8988T (cell line): ENCODE data around the gene ACOX3.
"Not testable (repeated sequence)": the region's sequence is repeated elsewhere in the genome, so short reads cannot be mapped to it uniquely, and the experiment has no call there.

ENCODE experiments used
- DNase-seq: peaks from one replicate; pipeline ENCODE4 v3.0.0; 2011

Gene ACOX3

GRCh38 chr4:8370106-8370787 lies 70.3 kb downstream of the ACOX3 start:
- no peak for DNase-seq

DNA sequence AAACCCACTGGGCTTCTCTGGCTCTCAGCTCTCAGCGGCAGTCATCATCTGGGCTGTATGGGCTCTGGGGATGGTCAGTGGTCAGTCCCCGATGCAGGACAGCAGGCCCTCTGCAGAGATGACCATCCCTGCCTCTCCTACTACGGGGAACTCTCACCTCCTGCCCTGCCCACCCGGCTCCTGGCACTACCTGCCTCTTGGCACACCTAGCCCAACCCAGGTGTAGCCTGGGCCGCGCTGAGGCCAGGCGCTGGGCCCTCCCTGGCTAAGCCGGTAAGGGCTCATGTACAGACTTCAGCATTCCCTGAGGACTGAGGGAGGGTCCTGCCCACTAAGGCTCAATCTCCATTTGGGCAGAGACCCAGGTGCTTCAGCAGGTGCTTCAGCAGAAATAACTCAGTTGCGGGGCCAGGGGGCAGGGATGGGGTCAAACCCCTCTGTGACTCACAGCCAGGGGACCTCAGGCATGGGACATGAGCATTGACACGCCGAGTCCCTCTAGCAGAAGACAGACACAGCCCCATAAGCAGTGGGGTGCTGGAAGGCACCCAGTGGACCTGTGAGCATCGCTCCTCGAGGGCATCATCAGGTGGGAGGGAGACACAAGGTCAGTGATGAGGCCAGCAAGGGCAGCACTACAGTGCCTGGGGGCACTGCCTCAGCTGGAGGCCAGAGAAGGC lies 71.0 kb downstream of the ACOX3 start:
- DNase-seq, result no peak

GRCh38 chr4:8368998-8369397 lies 71.5 kb downstream of the ACOX3 start:
- DNase-seq, result no peak

- DNase-seq, result no peak
Measured at GRCh38 chr4:8368061-8368481, 72.5 kb downstream of the ACOX3 start.

GRCh38 chr4:8366601-8367000 lies 73.9 kb downstream of the ACOX3 start:
- DNase-seq, result no peak

GRCh38 chr4:8365951-8366350 lies 74.6 kb downstream of the ACOX3 start:
- no peak for DNase-seq

- DNase-seq, result no peak
Measured at GRCh38 chr4:8365353-8365752, 75.2 kb downstream of the ACOX3 start.

GRCh38 chr4:8364848-8365350 lies 75.6 kb downstream of the ACOX3 start:
- no peak for DNase-seq

- no peak for DNase-seq
Measured at GRCh38 chr4:8364141-8364540, 76.4 kb downstream of the ACOX3 start.

GRCh38 chr4:8362483-8362882 lies 78.0 kb downstream of the ACOX3 start:
- no peak for DNase-seq

DNA sequence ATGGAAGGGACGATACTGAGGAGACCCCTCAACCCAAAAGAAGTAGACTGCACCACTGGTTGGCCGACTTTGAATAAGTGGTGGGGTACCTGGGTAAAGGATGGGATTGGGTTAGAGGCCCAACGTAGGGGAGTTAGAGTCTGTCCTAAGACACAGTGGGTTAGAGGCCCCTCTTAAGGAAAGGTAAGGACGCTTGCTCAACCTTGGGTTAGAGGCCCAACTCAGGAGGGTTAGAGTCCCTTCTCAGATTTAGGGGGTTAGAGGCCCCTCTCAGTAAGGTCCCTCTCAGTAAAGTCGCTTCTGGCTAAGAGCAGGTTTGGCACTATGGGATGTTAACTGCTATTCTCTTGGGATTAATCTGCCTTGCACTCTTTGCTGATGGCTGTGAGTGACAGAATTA lies 81.3 kb downstream of the ACOX3 start:
- no peak for DNase-seq

DNA sequence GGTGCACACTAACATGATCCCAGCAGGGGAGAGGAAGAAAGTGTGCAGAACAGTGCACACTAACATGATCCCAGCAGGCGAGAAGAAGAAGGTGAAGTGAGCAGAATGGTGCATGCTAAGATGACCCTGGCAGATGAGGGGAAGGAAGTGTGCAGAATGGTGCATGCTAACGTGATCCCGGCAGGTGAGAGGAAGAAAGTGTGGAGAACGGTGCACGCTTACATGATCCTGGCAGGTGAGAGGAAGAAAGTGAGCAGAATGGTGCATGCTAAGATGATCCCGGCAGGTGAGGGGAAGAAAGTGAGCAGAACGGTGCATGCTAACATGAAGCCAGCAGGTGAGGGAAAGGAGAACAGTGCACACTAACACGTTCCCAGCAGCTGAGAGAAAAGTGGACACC lies 83.7 kb downstream of the ACOX3 start:
- no peak for DNase-seq

DNA sequence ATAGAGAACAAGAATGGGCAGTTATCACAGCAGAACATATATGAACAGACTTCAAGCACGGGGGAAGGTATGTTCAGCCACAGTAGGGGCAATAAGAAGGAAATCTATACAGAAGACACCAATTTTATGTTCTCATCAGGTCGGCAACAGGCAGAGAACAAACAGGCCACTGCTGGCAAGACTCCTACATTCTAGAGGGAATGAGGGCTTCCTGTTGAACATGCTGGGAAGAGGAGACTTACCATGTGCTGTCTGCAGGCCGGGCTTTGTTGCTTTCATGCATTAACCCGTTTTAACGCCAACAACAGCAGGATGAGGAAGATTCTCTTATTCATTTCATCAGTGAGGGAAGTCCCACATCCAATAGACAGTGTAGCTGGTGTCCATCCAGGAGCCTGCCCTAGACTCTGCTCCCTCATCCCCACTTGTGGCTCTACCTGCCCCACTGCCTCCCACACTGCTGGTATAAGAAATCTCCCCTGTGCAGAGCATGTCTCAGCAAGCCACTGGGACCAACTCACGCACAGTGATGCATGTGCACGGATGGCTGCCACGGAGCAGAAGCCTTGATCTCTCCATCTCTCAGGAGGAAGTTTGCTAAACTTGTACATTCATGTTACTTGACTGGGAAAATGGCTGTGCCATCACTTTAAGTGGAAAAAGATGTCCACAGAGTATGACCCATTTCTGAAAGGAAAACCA lies 84.5 kb downstream of the ACOX3 start:
- no peak for DNase-seq

DNA sequence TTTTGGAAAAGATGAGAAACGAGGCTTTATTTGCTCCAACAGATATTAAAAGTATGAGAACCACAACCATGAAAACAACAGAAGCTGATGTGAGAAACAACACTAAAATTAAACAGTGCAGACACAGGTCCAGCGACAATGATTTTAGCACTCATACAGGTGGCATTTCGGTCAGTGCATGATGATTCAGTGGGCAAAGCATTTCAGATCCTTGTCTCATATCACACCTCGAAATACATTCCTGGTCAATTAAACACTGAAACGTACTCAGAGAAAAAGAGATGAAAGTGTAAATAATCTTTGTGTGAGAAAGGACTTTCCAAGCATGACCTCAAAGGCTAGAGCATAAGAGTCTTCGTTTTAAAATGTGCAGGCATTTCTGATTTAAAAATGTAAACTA lies 85.2 kb downstream of the ACOX3 start:
- DNase-seq, result peak; percentile 34

DNA sequence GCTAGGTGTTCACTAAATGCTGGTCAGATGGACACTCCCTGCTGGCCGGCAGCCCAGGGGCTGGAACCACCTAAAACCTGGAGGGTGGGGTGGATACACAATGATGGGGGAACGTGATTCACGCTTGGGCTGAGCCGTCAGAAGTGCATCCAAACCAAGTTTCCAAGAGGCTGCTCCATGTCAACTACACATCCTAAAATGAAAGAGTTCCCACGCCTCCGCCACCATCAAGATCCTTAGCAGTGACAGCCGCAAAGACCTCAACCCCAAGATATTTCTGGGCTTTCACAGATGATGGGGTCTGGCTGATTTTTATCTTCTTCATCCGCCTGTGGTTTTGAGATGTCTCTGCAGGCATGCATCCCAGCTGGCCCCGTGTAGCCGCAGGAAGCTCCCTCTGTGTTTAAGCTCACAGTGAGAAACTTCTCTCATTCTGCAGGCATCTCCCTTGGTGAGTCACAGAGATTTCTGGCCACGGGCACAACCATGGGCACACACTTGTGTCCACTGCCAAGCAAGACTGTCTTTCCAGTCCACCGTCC lies 86.5 kb downstream of the ACOX3 start:
- no peak for DNase-seq

DNA sequence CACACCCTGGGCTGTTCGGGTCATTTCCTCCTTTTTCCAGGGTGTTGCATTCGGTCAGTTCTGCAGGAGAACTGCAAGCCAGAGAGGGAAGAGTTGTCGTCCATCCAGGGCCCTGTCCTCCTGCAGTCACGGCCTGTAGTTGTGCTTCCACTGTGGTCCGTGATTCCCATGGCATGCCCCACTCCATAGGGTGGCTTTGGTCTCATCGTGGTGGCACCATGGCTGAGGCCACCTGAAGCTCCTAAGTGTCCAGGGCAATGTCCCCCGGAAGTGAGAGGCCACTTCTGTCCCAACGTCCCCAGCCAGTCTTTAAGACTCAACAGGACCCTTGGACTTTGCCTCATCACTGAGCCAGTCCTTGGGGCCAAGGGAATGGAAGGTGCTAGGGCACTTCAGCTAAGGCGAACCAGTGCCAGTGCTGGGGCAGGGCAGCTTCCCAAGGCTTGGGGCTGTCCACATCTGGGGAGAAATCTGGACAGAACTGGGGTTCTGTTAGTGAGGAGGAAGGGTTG lies 87.3 kb downstream of the ACOX3 start:
- no peak for DNase-seq

- no peak for DNase-seq
Measured at GRCh38 chr4:8352368-8353157, 88.0 kb downstream of the ACOX3 start.

DNA sequence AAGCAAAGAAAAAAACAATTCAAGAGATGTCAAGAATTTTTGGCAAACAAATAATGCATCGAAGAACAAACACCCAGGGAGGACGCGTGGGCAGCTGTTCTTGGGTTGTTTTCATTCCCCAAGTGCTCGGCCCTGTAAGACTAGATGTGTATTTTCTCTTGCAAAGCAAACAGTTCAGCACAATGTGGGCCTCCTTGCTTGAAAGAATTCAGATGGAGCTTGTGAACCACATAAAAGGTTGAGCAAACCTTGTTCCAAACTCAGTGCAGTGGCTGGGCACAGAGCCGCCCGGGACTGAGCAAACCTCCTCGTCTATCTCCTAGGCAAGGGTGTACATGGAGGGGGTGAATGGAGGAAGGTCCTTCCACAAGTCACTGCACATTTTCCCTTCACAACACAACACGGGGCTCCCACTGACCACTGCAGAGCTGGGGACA lies 88.6 kb downstream of the ACOX3 start:
- no peak for DNase-seq

DNA sequence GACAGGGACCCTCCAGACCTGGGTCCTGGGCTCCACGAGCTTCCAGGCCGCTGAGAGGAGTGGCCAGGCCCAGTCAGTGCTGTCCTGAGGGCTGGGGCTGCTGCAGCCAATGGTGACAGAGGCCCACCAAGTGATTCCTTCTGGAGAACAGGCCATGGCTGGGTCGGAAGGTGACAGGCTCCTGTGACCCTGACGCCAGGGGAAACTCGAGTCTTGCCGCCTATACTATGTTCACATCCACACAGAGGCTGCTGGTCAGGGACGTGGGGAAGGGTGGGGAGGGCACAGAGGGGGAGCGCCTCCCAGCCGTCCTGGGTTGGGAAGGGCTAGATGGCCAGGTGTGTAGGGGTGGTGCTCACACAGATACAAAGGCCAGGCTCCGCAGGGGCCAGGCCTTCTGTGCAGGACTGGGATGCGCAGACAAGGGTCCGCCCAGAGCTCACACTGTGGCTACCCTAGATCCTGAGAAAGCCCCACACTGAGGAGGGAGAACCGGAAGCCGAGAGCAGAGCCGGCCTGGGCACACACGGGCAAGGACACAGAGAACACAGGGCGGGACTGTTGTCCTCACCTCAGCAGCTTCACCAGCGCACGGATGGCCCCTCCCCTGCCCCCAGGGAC lies 89.6 kb downstream of the ACOX3 start:
- DNase-seq, result no peak

DNA sequence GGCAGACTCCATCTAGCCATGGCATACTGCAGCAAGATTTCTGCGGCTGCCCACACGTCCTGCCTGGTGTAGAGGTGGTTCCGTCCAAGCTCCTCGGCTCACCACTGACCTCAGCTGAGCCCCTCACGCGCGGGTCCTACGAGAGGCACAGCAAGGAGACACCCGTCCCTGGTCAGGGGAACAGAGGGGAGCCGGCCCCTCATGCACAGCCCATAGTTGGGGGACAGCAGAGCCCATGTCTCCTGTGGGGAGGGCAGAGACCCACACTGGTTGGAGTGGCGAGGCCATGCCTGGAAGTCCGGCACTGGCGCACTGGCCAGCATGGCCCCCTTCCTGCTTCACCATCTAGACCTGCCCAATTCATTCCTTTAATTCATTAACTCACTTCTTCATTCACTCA lies 90.2 kb downstream of the ACOX3 start:
- DNase-seq, result no peak

GRCh38 chr4:8349664-8350236 lies 90.8 kb downstream of the ACOX3 start:
- no peak for DNase-seq

DNA sequence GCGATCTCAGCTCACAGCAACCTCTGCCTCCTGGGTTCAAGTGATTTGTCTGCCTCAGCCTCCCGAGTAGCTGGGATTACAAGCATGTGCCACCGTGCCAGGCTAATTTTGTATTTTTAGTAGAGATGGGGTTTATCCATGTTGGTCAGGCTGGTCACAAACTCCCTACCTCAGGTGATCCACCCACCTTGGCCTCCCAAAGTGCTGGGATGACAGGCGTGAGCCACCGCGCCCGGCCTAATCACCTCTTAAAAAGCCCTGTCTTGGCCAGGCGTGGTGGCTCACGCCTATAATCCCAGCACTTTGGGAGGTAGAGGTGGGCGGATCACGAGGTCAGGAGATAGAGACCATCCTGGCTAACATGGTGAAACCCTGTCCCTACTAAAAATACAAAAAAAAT lies 91.3 kb downstream of the ACOX3 start:
- DNase-seq, result not testable (repeated sequence)
